ENCODE data around the gene LRRC37A.
"Not testable (repeated sequence)": the region's sequence is repeated elsewhere in the genome, so short reads cannot be mapped to it uniquely, and the experiment has no call there.

Gene LRRC37A

DNA sequence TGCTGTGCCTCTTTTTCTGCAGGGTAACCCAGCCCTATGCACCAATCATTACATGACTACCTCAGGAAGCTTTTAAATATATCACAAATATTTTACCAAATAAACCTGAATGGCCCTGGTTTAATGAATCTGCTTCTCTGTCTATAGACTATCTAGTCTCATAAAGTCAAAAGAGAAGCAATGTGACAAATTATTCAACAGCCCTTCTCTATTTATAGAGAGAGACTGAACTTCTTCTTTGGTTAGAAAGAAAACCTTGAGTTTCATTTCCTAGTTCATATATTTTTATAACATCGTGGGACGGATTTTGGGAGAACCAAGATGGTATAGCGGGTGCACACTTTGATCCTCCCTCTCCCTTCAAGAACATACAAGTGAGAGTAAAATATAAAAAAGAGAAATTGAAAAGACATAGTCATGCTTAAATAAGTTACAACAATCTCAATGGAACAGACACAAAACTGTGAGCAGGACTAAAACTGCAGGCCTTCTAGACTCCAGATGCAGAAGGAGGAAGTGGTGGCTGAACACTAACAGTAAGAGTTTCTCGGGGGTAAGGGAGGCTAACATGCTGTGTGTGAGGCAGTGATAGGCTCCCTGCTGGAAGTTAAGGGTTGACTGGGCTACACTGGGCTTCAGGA lies 3.9 kb upstream of the LRRC37A start:
- not testable (repeated sequence) for DNase-seq

DNA sequence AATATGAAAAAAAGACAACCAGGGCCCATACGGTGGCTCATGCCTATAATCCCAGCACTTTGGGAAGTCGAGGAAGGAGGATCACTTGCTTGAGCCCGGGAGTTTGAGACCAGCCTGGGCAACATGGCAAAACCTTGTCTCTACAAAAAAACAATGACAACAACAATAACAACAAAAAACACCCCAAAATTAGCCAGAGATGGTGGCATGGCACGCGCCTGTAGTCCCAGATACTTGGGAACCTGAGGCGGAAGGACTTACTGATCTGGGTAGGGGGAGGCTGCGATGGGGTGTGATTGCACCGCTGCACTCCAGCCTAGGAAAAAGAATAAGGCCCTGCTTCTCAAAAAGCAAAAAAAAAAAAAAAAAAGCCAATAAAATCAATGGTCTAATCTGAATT lies 3.3 kb upstream of the LRRC37A start:
- DNase-seq = not testable (repeated sequence)

DNA sequence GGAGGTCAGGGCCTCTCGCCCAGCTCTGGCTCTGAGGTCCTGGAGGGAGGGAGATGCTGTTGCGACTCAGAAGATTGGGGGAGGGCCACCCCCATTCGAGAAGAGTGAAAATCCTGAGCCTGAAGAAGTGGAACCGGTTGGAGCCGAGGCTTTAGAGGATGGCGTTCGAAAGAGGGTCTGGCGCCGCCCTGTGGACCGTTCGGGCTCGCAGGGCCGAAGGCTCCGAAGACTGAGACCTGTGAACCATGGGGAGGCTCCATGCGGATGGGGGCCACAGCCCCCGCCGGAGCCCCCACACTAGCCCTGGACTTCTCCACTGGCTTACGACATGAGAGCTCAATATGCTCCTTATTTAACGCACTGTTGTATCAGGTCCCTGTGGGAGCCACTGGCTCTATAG lies 46.3 kb downstream of the LRRC37A start:
- not testable (repeated sequence) for DNase-seq

DNA sequence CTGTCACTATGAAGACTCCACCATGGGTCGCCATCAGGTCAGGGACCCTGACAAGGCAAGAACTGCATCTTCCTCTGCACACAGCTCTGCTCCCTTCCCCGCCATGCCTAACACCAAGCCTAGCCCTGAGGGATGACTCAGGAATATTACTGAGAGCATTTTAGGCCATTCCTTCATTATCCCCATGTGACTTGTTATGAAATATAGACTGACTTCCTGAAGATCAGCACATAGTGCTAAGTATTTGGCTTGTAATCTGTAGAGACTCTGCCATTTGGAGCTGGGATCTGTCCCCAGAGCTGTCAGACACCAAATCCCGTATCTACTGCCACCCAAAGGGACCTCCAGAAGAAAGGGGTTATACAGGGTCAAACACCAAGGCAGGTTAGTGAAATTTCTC lies 47.2 kb downstream of the LRRC37A start:
- DNase-seq = not testable (repeated sequence)

DNA sequence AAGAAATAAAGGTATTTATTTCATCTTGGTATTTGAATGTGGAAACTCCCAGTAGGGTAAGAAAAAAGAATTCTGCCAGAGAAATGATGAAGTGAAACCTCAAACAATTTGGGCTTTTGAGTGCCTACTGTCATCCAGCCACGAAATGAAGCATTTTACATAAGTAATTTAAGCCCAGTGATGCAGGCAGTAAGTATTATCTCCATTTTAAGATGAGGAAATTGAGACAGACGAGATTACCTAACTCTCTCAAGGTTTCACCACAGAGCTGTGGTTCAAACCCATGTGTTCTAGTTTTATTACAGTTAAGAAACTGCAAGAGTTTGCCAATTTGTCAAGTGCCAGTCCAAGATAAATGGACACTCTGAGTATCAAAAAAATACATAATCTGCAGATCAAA lies 53.4 kb downstream of the LRRC37A start:
- not testable (repeated sequence) for DNase-seq

DNA sequence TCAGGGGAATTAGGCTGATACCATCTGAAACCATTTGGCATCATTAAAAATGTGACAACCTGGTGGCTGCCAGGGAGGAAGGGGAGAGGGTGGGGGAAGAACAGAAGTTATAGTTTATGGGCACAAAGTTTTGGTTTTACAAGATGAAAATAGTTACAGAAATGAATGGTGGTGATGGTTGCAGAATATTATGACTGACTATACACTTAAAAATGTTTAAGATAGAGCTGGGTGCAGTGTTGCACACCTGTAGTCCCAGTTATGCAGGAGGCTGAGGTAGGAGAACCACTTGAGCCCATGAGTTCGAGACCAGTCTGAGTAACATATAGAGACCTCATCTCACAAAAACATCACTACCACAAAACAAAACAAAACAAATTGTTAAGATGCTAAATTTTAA lies 54.1 kb downstream of the LRRC37A start:
- not testable (repeated sequence) for DNase-seq

DNA sequence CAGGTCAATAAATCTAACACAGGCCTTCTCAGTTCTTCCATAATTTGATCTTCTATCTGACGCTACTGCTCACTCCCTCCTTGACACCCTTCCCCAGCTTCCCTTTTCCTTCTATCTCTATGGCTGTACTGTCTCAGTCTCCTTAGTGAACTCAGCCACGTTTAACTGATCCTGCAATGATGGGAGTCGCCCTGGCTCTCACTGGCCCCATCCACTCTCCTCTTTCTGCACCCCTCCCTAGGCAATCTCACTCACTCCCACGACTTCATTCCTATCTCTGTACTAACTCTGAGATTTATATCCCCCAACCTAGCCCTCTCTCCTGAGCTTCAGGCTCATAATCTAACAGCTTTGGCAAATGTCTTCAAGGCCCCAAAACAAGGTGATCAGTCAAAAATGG lies 58.9 kb downstream of the LRRC37A start:
- DNase-seq = not testable (repeated sequence)

DNA sequence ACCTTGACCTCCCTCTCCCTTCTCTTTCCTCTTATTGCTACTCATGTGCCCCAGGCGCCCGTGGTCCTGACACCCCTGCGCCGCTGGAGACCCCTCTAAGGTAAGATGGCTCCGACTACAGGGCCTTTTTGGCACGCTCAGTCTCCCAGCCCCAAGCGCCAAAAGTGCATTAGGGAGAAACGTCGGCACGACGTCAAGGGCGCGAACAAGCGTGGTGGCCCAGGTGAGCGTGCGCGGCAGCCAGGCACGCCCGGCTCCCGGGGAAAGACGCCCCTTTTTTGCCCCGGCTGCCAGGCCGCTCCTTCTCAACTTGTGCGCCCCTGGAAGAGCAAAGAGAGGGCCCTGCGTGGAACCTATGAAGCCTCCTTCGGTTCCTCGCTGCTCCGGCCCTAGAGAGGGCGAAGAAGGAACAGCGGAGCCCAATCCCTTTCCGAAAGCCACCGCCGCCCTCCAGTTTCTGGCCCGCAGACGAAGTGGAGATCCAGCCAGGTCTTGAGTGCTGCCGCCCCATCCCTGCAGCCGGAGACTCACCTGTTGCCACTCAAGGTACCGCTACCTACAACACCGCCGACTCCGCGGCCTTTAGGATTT lies 66.3 kb downstream of the LRRC37A start:
- not testable (repeated sequence) for DNase-seq

DNA sequence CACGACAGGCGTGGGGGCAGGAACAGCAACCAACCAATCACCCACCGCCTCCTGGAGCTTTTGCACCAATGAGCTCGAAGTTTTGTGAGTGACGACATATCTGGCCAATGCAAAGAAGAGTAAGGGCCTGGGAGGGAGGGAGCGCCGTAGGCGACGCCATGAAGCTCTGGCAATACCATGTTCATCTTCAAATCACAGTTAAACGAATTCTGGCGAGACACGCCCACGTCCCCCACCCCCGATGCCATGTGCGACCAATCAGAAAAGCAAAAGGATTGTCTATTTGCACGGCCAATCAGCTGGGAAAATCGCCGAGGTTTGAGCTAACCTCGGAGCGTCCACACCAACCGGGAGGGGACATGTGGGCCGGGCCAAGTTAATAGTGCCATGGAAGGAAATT lies 66.8 kb downstream of the LRRC37A start, which contains the start of gene ARL17B:
Gene ARL17B, minus strand, starts transcription at position 12 of the 400 bp plus-strand sequence. CDS start 3,369 bp downstream, outside the sequence.
- DNase-seq = not testable (repeated sequence)

DNA sequence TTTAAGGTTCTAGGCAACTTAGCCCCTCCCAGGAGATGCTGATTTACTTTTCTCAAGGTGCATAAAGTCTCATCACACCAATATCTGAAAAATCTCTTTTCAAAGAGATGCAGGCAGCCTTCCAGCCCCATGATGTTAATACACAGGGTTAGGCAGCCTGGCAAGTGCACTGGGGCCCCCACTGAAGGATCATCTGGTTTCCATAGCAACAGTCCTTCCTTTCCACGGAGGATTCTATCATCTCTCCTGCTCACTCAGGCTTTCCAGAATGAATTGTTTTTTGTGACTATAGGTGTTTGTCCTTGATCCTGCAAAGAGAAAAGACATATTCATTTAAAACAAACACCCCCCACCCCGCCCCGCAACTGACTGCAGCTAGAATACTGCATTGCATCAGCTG lies 72.6 kb downstream of the LRRC37A start:
- DNase-seq = not testable (repeated sequence)

DNA sequence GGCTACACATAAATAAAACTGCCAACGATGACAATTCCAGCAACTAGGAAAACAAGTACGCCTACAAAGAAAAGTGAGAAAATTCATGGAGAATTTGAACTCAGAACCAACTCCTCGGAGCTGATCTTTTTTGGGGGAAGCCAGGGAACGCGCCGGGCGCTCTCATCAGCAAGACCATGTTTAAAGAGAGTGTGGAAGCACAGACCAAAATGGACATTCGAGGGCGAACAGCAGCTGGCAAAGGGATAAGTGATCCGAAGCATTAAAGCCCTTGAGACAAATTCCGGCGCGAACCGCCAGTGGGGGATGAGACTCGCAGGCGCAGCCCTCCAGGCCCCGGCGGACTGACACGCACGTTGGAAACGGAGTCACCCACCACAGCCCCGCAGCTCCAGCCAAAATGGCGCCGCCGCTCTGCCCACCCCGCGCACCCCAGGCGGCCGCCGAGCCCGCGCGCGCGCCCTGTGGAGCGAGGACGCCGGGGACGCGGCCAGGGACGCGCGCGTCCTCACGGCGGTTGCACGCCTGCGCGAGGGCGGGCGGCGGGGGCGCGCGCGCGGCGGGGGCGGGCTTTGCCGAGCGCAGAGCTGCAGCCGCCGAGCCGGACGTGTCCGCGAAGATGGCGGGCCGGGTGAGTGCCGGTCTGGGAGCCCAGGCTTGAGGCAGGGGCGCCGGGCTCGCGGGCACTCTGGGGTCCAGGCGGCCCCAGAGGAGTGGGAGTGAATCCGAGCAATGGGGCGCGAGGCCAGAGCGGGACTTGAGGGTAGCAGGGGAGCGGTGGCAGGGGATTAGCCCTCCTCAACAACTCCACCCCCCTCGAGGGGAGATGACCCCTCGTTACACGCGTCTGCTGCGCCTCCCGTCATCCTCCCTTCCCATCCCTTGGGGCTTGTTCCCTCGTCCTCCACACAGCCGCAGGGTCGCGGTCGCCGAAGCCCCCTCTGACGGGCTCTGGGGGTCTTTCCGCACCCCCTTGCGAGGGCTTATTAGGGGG lies 77.6 kb downstream of the LRRC37A start:
- not testable (repeated sequence) for DNase-seq

DNA sequence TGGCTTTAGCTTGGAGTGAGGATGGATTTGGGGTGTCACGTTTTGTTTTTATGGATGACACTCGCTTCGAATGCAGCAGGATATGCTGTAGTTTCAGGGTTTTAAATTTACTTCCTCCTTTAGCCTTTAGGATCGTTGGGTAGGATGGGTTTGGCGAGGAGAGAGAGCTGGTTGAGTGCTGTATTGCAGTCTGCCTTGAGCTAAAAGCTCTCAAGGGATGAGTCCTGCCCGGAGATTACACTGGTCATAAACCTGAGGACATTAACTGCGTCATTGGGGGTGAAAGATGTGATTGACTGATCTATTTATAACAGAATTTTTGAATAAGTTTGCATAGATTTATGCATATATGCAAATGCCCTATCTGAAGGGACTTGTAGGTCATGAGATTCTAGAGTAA lies 78.5 kb downstream of the LRRC37A start:
- not testable (repeated sequence) for DNase-seq

DNA sequence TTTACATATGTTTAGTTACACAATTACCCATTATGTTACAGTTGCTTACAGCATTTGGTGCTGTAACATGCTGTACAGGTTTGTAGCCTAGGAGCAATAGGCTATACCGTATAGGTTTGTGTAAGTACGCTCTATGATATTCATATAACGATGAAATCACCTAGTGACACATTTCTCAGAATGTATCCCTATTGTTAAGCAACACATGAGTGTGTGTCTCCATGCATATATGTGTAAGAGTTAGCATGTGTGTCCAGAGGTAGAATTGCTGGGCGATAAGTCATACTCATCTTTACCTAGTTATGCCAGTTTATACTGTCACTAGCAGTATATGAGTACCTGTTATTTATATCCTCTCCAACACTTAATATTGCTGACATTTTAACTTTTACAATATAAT lies 88.2 kb downstream of the LRRC37A start:
- not testable (repeated sequence) for DNase-seq

DNA sequence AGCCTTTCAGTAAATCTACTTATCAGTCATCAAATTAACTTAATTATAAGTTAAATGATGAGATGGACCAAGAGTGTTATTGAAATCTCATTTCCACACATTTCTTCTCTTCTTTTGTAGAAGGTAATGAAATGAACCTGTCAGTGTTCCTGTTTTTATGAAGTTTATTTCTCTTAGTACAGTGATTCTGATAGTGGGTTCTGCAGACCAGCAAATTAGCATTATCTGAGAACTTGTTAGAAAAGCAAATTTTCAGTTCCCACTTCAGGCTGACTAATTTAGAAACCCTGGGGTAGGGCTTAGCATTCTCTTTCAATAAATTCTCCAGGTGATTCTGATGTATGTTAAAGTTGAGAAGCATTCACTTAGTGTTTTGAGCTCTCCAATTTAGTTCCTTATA lies 90.6 kb downstream of the LRRC37A start:
- DNase-seq = not testable (repeated sequence)
